Measurements from ENCODE around the gene MBD6. TPM values are rescaled to one million over a fixed set of nuclear protein-coding genes. Genes with fewer than 3 reads are reported as not detected.

The MBD6 gene
- total RNA-seq, 1 experiment from 2014 or later: 140 TPM

DNA sequence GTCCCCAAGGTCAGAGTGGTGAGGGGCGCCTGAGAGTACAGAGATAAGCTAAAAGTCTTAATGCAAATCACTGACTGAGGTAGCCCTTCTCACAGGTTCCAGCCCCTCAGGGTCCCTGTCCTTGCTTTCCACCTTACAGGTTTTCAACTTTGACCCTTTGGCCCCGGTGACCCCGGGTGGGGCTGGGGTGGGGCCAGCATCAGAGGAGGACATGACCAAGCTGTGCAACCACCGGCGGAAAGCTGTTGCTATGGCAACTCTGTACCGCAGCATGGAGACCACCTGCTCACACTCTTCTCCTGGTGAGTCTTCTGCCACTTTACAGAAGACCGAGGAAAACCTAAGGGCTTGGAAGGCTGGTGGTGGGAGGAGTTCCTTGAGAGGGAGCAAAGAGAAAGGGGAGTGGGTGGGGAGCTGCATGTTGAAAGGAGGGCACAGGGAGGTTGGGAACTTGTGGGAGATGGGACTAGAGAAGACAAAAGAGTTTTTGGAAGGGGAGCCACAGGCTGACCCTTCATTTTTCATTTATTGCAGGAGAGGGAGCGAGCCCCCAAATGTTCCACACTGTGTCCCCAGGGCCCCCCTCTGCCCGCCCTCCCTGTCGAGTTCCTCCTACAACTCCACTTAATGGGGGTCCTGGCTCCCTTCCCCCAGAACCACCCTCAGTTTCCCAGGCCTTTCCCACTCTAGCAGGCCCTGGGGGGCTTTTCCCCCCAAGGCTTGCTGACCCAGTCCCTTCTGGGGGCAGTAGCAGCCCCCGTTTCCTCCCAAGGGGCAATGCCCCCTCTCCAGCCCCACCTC, 2.4 kb downstream of the MBD6 start:
- ChIA-PET POLR2A (ENCODE audit: low non-redundant PET) (interaction anchor here (0.6 kb wide), 1 partner anchor 319 kb away, joined by 3 read pairs; no protein-coding TSS in a partner anchor), CTCF (no interaction called here)
- intact Hi-C loops (cut with micrococcal nuclease; ENCODE audit: unreplicated experiment): no loop called here
- Histone ChIP-seq H3K4me3 (ENCODE audit: low read depth, low read length, poor library complexity, severe bottlenecking) (peak overlapping the region; percentile 75), H3K9me3 (ENCODE audit: low read depth, low read length, poor library complexity, severe bottlenecking) (no peaks in the 10 kb centered on the region), H3K27me3 (replicated peaks; ENCODE audit: insufficient read depth, low read depth, low read length, poor library complexity) (no peaks in the 10 kb centered on the region), H3K36me3 (ENCODE audit: insufficient read depth, low read length, poor library complexity, severe bottlenecking) (peaks cover 57% of the 10 kb centered on the region), H3K4me1 (ENCODE audit: insufficient read depth, low read length, poor library complexity, severe bottlenecking) (peaks cover 33% of the 10 kb centered on the region), H3K27ac (ENCODE audit: low read depth, low read length, poor library complexity, severe bottlenecking) (peak overlapping the region; percentile 85)
- TF ChIP-seq EZH2 (IDR thresholded peaks at IDR 0.05; ENCODE audit: borderline replicate concordance, low read depth, low read length, poor library complexity, severe bottlenecking) (no peak), CTCF (conservative IDR thresholded peaks at IDR 0.05; ENCODE audit: low read depth, low read length) (no peak)
- DNase-seq (ENCODE audit: low spot score): no peak
- no TSS peak for BruUV-seq (replicated peaks)

DNA sequence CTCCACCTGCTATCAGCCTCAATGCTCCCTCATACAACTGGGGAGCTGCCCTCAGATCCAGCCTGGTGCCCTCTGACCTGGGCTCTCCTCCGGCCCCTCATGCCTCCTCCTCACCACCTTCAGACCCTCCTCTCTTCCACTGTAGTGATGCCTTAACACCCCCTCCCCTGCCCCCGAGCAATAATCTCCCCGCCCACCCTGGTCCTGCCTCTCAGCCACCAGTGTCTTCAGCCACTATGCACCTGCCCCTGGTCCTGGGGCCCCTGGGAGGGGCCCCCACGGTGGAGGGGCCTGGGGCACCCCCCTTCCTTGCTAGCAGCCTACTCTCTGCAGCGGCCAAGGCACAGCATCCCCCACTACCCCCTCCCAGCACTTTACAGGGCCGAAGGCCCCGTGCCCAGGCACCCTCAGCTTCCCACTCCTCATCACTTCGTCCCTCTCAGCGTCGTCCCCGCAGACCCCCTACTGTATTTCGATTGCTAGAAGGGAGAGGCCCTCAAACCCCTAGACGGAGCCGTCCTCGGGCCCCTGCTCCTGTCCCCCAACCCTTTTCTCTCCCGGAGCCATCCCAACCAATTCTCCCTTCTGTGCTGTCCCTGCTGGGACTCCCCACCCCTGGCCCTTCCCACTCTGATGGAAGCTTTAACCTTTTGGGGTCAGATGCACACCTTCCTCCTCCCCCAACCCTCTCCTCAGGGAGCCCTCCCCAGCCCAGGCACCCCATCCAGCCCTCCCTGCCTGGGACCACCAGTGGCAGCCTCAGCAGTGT, 3.2 kb downstream of the MBD6 start:
- POLR2A ChIA-PET (ENCODE audit: low non-redundant PET): no interaction called here
- no TSS peak for BruUV-seq (replicated peaks)
- Histone ChIP-seq H3K27me3 (replicated peaks; ENCODE audit: insufficient read depth, low read depth, low read length, poor library complexity) (no peaks in the 10 kb centered on the region), H3K9me3 (ENCODE audit: low read depth, low read length, poor library complexity, severe bottlenecking) (no peaks in the 10 kb centered on the region), H3K27ac (ENCODE audit: low read depth, low read length, poor library complexity, severe bottlenecking) (peak overlapping the region; percentile 85), H3K36me3 (ENCODE audit: insufficient read depth, low read length, poor library complexity, severe bottlenecking) (peaks cover 63% of the 10 kb centered on the region), H3K4me1 (ENCODE audit: insufficient read depth, low read length, poor library complexity, severe bottlenecking) (peaks cover 33% of the 10 kb centered on the region), H3K4me3 (ENCODE audit: low read depth, low read length, poor library complexity, severe bottlenecking) (no peak overlapping the region)
- intact Hi-C loops (cut with micrococcal nuclease; ENCODE audit: unreplicated experiment): no loop called here
- CTCF ChIA-PET: no interaction called here
- TF ChIP-seq EZH2 (IDR thresholded peaks at IDR 0.05; ENCODE audit: borderline replicate concordance, low read depth, low read length, poor library complexity, severe bottlenecking) (no peak), CTCF (conservative IDR thresholded peaks at IDR 0.05; ENCODE audit: low read depth, low read length) (no peak)
- DNase-seq (ENCODE audit: low spot score): no peak

DNA sequence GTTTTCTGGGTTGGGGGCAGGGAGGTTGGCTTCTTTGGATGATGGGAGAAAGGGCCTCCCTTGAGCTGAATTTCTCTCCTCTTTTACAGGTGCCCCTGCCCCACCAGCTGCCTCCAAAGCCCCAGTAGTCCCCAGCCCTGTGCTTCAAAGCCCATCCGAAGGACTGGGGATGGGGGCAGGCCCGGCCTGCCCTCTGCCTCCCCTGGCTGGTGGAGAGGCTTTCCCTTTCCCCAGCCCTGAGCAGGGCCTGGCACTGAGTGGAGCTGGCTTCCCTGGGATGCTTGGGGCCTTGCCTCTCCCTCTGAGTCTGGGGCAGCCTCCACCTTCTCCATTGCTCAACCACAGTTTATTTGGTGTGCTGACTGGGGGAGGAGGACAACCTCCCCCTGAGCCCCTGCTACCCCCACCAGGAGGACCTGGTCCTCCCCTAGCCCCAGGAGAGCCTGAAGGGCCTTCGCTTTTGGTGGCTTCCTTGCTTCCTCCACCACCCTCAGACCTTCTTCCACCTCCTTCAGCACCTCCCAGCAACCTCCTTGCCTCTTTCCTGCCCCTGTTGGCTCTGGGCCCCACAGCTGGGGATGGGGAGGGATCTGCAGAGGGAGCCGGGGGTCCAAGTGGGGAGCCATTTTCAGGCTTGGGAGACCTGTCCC, 4.0 kb downstream of the MBD6 start:
- H3K4me3 ChIP-seq (ENCODE audit: low read depth, low read length, poor library complexity, severe bottlenecking): no peak overlapping the region
- CTCF ChIA-PET: no interaction called here
- BruUV-seq (replicated peaks): TSS peak; percentile 3
- DNase-seq (ENCODE audit: low spot score): no peak
- POLR2A ChIA-PET (ENCODE audit: low non-redundant PET): no interaction called here
- no peak overlapping the region for H3K27ac ChIP-seq (ENCODE audit: low read depth, low read length, poor library complexity, severe bottlenecking)
- H3K4me1 ChIP-seq (ENCODE audit: insufficient read depth, low read length, poor library complexity, severe bottlenecking): peaks cover 25% of the 10 kb centered on the region
- intact Hi-C loops (cut with micrococcal nuclease; ENCODE audit: unreplicated experiment): no loop called here
- H3K27me3 ChIP-seq (replicated peaks; ENCODE audit: insufficient read depth, low read depth, low read length, poor library complexity): no peaks in the 10 kb centered on the region
- TF ChIP-seq EZH2 (IDR thresholded peaks at IDR 0.05; ENCODE audit: borderline replicate concordance, low read depth, low read length, poor library complexity, severe bottlenecking) (no peak), CTCF (conservative IDR thresholded peaks at IDR 0.05; ENCODE audit: low read depth, low read length) (no peak)
- H3K9me3 ChIP-seq (ENCODE audit: low read depth, low read length, poor library complexity, severe bottlenecking): no peaks in the 10 kb centered on the region
- peaks cover 71% of the 10 kb centered on the region for H3K36me3 ChIP-seq (ENCODE audit: insufficient read depth, low read length, poor library complexity, severe bottlenecking)

All from A673 (cell line).